ENCODE results near the gene TMEM117. TPM values are rescaled to one million over a fixed set of nuclear protein-coding genes. Genes with fewer than 3 reads are reported as not detected.

TMEM117 gene
- total and polyA plus RNA-seq, 11 donors: 3.7 to 13.5 (median 7.3) TPM

DNA sequence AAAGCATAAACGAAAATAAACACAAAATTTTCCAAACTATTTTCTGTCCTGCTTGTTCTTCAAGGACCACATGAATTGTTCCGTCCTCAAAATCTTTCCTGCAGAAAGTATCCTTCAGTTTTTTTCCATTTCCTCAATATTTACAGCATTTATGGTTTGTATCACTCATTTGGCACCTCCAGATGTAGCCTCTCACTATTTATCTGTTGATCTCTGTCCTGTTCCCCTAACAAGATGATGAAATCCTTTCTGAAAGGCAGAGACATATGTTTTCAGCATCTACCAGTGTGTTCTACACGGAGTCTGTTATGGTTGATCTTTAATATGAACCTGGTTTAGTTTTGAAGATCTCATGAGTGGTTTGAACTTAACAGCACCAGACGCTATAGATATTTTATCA, 550.1 kb downstream of the TMEM117 start:
- intact Hi-C loops (cut with DNase I): no loop called here
- Histone ChIP-seq H3K36me3 (peaks cover 0 to 4% (median 0%) of the 10 kb centered on the region in 9 donors), H3K4me3 (no peak overlapping the region), H3K27ac (no peak overlapping the region), H3K9me3 (no peaks in the 10 kb centered on the region), H3K4me1 (no peaks in the 10 kb centered on the region), H3K27me3 (no peaks in the 10 kb centered on the region)
- DNase-seq (no peak), ATAC-seq (no peak)
- WGBS, 4 donors: 73 to 78% (median 77%) methylated on average over 4 of the region's 4 CpGs
- TF ChIP-seq POLR2A (IDR thresholded peaks at IDR 0.05) (no peak), CTCF (IDR thresholded peaks at IDR 0.05) (no peak)

DNA sequence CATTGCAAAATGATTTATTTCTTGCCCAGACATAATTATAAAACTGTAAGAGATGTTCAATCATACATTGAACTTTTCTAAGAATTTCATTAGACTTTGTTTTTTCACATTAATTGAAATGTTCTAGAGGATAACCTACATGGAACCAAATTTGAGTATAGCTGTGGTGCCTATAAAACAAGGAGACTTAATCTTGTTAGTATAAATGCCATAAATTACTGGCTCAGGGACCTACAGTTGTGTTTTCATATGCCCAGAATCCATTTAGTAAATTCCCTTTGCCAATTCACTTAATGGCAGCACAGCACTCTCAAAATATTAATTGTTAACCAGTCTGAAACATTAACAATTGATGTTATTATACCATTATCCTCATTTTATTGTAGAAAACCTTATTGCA, 551.7 kb downstream of the TMEM117 start:
- Histone ChIP-seq H3K27ac (no peak overlapping the region), H3K9me3 (no peaks in the 10 kb centered on the region), H3K4me1 (no peaks in the 10 kb centered on the region), H3K27me3 (no peaks in the 10 kb centered on the region), H3K4me3 (no peak overlapping the region), H3K36me3 (peaks cover 0 to 4% (median 0%) of the 10 kb centered on the region in 9 donors)
- no peak for ATAC-seq
- intact Hi-C loops (cut with DNase I): no loop called here
- no peak for DNase-seq
- no peak for TF ChIP-seq CTCF (IDR thresholded peaks at IDR 0.05)
- TF ChIP-seq POLR2A (IDR thresholded peaks at IDR 0.05): no peak

DNA sequence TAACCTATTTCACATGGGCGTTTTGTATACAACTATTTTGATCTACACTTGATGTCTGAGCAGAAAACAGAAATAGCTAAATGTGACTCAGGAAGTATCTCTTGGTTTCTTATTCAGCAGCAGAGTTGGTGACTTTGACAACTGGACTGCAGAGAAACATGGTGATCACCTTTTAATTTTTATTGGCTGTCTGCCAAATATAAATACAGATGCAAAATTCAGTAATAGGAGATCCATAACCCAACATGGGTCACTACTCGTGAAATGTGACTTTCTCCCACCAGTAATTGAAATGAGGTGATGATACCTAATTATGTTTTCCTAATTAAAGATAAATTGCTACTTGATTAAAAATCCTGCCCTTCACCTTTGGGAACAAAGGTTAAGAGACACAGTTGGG, 553.2 kb downstream of the TMEM117 start:
- TF ChIP-seq POLR2A (IDR thresholded peaks at IDR 0.05): no peak
- TF ChIP-seq CTCF (IDR thresholded peaks at IDR 0.05): no peak
- Histone ChIP-seq H3K9me3 (no peaks in the 10 kb centered on the region), H3K4me1 (no peaks in the 10 kb centered on the region), H3K36me3 (peaks cover 0 to 4% (median 0%) of the 10 kb centered on the region in 9 donors), H3K27me3 (no peaks in the 10 kb centered on the region), H3K27ac (no peak overlapping the region), H3K4me3 (no peak overlapping the region)
- intact Hi-C loops (cut with DNase I): no loop called here
- ATAC-seq (no peak), DNase-seq (no peak)
- 82 to 90% (median 88%) methylated on average over 2 of the region's 2 CpGs for WGBS, 4 donors

DNA sequence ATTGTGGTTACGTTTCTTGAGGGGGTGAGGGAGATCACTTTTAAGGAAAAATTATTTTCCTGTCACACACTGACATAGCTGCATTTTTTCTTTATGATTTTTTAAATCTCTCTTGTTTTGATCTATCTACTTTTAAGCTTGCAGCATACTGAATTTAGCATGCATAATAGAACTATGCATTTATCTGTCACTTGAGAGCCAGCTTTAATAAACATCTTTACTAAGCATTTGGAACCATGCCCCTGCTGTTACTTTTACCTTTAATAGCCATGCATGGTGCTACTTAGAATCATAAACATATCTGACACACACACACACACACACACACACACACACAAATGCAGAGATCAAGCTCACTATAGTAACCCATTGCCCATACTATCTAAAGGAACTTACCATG, 554.0 kb downstream of the TMEM117 start:
- no peaks in the 10 kb centered on the region for H3K27me3 ChIP-seq
- TF ChIP-seq POLR2A (IDR thresholded peaks at IDR 0.05) (no peak), CTCF (IDR thresholded peaks at IDR 0.05) (no peak)
- DNase-seq (no peak), ATAC-seq (no peak)
- intact Hi-C loops (cut with DNase I): no loop called here
- no peak overlapping the region for H3K4me3 ChIP-seq
- H3K36me3 ChIP-seq: peaks cover 0 to 4% (median 0%) of the 10 kb centered on the region in 9 donors
- H3K27ac ChIP-seq: no peak overlapping the region
- 68 to 87% (median 74%) methylated on average over 1 of the region's 1 CpG for WGBS, 4 donors
- no peaks in the 10 kb centered on the region for H3K9me3 ChIP-seq
- no peaks in the 10 kb centered on the region for H3K4me1 ChIP-seq
